GM12801 (cell line): ENCODE data around the gene MAGEB16.

Experiments used
- CTCF ChIP-seq: IDR thresholded peaks from one replicate; pipeline ENCODE4 v1.5.1; 2011; ENCODE audit warnings: control low read depth; ENCODE audit not compliant: insufficient read length; ENCODE audit errors: extremely low read depth

Gene MAGEB16

GRCh38 chrX:35819241-35819640 is 21.1 kb downstream of the MAGEB16 start:
- no peak for TF ChIP-seq CTCF

GRCh38 chrX:35826503-35826902 is 28.4 kb downstream of the MAGEB16 start:
- TF ChIP-seq CTCF, result no peak

- no peak for TF ChIP-seq CTCF
Measured at GRCh38 chrX:35829501-35829900, 31.4 kb downstream of the MAGEB16 start.

DNA sequence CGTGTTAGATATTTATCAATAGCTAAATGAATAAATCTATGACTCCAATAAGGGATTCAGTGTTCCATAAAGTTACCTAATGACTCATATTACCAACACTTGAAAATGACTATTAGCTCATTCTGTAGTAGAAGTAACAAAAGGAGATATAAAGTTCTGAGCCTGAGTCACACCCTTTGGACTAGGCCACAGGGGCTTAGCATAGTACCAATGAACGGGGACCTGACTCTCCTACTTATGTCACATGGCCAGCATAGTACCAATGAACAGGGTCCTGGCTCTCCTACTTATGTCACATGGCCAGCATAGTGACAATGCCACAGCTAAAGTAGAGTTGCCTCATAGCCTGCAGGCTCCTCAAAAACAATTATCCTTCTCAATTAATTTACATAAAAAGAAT is 43.7 kb downstream of the MAGEB16 start:
- no peak for TF ChIP-seq CTCF

DNA sequence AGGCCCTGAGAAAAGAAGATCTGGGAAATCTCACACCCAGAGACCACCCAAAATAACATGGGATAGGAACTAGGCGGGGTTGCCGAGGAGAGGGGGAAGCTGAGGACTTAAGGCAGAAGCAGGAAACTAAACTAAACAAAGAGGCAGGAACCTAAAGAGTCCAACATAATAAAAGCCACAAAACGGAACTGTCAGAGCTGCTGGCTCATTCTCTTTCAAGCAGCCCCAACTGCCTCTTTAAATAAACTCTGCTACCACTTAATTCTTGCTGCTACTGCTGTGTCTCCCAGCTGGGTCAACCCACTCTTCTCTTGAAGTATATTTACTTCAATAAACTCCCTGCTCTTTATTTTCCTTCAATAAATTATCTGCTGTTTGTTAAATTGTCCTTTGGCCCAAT is 44.5 kb downstream of the MAGEB16 start:
- no peak for TF ChIP-seq CTCF

DNA sequence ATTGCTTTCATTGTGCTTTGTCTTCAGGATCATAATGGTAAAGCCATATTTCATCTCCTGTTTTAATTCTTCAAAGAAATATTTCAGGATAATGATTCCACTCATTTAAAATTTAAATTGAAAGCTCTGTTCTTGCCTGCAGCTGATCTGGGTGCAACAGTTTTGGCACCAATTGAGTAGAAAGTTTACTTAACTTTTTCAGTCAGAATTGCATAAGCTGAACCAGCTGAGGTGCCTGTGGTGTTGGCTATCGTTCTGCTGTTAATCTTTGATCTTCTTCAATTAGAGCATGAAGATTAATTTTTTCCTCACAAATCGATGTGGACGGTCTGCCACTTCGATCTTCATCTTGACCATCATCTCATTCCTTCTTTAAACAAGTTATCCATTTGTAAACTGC is 49.6 kb downstream of the MAGEB16 start:
- TF ChIP-seq CTCF, result no peak
